Lower leg skin (tissue), 3 donors: Measurements from ENCODE around the gene DYRK3.
"Not testable (repeated sequence)": the region's sequence is repeated elsewhere in the genome, so short reads cannot be mapped to it uniquely, and the experiment has no call there.

ENCODE experiments used
- CTCF ChIP-seq, 3 donors: fragments of 450-650 bp; IDR thresholded peaks; one replicate each; pipeline ENCODE4 v1.5.1; 2016; ENCODE audit warnings: antibody characterized with exemption in 3 of 3, mild to moderate bottlenecking in 3 of 3, moderate library complexity in 2 of 3
- POLR2A ChIP-seq, 2 donors: fragments of 450-650 bp; IDR thresholded peaks; one replicate each; pipeline ENCODE4 v1.6.1; 2016 to 2017; ENCODE audit warnings: antibody characterized with exemption in 2 of 2, mild to moderate bottlenecking in 1 of 2, moderate library complexity in 1 of 2

GRCh38 chr1:206626396-206626795 is 8.9 kb upstream of the DYRK3 start:
- not testable (repeated sequence) for TF ChIP-seq POLR2A, CTCF (IDR thresholded peaks at IDR 0.05)
